Right lobe of liver (tissue), 4 donors: ENCODE measurements around the gene DUSP7.

ENCODE experiments used
- POLR2A ChIP-seq: fragments of 450-650 bp; IDR thresholded peaks from one replicate; pipeline ENCODE4 v1.6.1; 2017; ENCODE audit warnings: antibody characterized with exemption, mild to moderate bottlenecking
- TF ChIP-seq, protein P1 (sequence below), 4 donors: fragments of 200-600 bp in 3 of 4; fragments of 450-650 bp in 1 of 4; IDR thresholded peaks; one replicate each; pipeline versions ENCODE4 v1.5.1 to v1.8.0; 2016 to 2022; ENCODE audit warnings: antibody characterized with exemption in 4 of 4, mild to moderate bottlenecking in 2 of 4
- donor health status: DM: no; HTN: no; CAD: no.
- donor health status: DM: no; HTN: no; CAD: no.
- donor health status: DM: no; HTN: yes; CAD: no.

DNA sequence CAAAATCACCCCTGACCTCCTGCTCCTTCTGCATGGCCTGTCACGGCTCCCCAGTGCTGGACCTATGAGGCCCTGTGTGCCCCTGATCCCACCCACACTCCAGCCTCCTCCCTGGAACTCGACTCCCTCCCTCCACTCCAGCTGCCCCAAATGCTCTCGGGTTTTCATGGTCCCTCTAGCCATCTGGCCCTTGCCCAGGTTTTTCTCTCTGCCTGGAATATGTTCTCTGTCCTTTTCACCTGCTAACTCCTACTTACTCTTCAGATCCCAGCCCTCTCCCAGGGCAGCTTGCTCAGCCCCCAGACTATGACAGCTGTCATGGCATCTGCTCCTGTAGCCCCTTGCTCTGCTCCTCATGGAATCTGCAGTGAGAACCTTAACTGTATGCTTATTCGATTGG is 30.3 kb downstream of the DUSP7 start:
- TF ChIP-seq POLR2A: no peak
- TF ChIP-seq, protein P1, sequence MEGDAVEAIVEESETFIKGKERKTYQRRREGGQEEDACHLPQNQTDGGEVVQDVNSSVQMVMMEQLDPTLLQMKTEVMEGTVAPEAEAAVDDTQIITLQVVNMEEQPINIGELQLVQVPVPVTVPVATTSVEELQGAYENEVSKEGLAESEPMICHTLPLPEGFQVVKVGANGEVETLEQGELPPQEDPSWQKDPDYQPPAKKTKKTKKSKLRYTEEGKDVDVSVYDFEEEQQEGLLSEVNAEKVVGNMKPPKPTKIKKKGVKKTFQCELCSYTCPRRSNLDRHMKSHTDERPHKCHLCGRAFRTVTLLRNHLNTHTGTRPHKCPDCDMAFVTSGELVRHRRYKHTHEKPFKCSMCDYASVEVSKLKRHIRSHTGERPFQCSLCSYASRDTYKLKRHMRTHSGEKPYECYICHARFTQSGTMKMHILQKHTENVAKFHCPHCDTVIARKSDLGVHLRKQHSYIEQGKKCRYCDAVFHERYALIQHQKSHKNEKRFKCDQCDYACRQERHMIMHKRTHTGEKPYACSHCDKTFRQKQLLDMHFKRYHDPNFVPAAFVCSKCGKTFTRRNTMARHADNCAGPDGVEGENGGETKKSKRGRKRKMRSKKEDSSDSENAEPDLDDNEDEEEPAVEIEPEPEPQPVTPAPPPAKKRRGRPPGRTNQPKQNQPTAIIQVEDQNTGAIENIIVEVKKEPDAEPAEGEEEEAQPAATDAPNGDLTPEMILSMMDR (IDR thresholded peaks at IDR 0.05): no peak
